ENCODE measurements around the gene DCAF4.

DNA sequence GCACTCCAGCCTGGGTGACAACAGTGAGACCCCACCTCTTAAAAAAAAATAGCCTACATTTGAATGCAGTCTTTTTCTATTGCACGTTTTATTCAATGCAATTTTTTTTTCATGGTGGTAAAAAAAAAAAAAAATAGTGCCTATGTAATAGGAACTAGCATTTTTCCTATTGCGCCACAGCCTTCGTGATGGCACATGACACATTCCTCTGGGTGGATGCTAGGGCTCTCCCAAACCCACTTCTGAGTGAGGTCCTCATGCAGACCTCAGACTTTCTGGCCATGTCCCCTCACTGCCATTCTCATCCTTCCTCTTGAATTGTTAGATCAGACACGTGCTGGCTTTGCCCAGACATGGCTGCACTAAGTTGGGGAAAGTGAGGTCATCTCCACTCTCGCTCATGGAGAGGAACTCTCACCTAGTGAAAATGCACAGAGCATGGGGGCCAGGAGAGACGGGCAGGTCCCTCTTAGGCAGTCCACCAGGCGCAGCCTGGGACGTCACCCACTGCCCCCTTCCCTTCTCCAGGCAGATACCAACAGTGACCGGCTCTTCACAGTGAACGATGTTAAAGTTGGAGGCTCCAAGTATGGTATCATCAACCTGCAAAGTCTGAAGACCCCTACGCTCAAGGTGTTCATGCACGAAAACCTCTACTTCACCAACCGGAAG lies 19.2 kb downstream of the DCAF4 start:
- TF ChIP-seq, protein P1, sequence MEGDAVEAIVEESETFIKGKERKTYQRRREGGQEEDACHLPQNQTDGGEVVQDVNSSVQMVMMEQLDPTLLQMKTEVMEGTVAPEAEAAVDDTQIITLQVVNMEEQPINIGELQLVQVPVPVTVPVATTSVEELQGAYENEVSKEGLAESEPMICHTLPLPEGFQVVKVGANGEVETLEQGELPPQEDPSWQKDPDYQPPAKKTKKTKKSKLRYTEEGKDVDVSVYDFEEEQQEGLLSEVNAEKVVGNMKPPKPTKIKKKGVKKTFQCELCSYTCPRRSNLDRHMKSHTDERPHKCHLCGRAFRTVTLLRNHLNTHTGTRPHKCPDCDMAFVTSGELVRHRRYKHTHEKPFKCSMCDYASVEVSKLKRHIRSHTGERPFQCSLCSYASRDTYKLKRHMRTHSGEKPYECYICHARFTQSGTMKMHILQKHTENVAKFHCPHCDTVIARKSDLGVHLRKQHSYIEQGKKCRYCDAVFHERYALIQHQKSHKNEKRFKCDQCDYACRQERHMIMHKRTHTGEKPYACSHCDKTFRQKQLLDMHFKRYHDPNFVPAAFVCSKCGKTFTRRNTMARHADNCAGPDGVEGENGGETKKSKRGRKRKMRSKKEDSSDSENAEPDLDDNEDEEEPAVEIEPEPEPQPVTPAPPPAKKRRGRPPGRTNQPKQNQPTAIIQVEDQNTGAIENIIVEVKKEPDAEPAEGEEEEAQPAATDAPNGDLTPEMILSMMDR (IDR thresholded peaks at IDR 0.05), result no peak
- no peak for TF ChIP-seq POLR2A (IDR thresholded peaks at IDR 0.05)
- TF ChIP-seq EP300 (IDR thresholded peaks at IDR 0.05), result no peak
- TF ChIP-seq POLR2AphosphoS5 (IDR thresholded peaks at IDR 0.05), result no peak

Measured in gastroesophageal sphincter (tissue), 3 donors.